Measurements from ENCODE around the gene PKP1.

Gene PKP1

DNA sequence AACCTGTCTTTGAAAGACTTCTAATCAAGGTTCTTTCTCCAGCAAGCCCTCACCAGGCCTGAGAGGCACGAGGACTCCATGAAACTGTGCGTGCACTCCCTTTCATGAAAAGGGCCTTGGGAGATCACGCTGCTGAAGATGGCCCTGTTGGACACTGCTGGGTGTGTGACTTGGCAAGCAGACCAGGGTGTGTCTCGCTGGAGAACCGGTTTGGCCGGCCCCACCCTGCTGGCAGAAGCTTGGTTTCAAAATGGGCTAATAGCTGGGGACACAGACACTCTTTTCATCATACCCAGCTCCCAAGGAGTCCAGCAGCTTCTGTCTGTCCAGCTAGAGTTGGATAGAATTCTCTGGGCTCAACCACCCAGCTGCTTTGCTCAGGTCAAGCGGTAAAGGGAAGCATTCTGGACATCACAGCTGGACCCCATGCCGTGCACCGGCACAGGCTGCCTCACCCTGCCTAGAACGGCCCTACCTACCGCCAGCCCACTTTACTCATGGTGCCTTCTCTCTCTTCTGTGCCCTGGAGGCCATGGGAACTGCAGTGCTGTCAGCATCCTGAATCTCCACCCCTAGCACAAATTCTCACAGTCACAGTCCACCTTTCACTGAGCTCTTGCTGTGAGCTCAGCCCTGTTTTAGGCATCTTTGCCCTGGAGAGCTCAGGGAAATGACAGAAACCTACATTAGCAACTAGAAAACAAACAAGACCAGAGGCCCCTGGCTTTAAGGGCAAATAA, 24.6 kb downstream of the PKP1 start:
- no peak overlapping the region for H4K5ac ChIP-seq (ENCODE audit: low read length)
- H3K18ac ChIP-seq (ENCODE audit: low read length), result no peak overlapping the region
- peak; percentile 65 for DNase-seq
- peak overlapping the region; percentile 58 for H2AK5ac ChIP-seq (ENCODE audit: low read length)
- H3K23ac ChIP-seq (ENCODE audit: low read length), result no peak overlapping the region
- peak overlapping the region; percentile 34 for H3K56ac ChIP-seq (ENCODE audit: low read length)
- no peak overlapping the region for H2BK120ac ChIP-seq (ENCODE audit: low read depth, low read length)
- H3K79me2 ChIP-seq (ENCODE audit: control insufficient read depth, insufficient read depth, low read length), result no peaks in the 10 kb centered on the region
- no peak overlapping the region for H3K9ac ChIP-seq (ENCODE audit: low read length)
- no peak overlapping the region for H3K4me3 ChIP-seq (ENCODE audit: low read length)
- no peaks in the 10 kb centered on the region for H3K36me3 ChIP-seq (ENCODE audit: control insufficient read depth, insufficient read depth, low read length)
- H3K4me2 ChIP-seq (ENCODE audit: low read length), result no peak overlapping the region
- no peaks in the 10 kb centered on the region for H3K27me3 ChIP-seq (ENCODE audit: insufficient read depth, low read length, poor library complexity)
- H4K8ac ChIP-seq (ENCODE audit: low read depth, low read length), result no peak overlapping the region
- H3K4ac ChIP-seq (ENCODE audit: low read depth, low read length), result no peak overlapping the region
- H3K27ac ChIP-seq (ENCODE audit: low read depth, low read length), result no peak overlapping the region
- WGBS (ENCODE audit: extremely low coverage, insufficient coverage, low lambda C conversion rate), result no CpG with 5 or more reads among the region's 11 CpGs
- H3K79me1 ChIP-seq (ENCODE audit: low read length), result no peaks in the 10 kb centered on the region
- H3K4me1 ChIP-seq (ENCODE audit: control insufficient read depth, low read depth, low read length), result peaks cover 3% of the 10 kb centered on the region
- H2BK15ac ChIP-seq (replicated peaks; ENCODE audit: low read depth), result no peak overlapping the region
- H2BK5ac ChIP-seq (ENCODE audit: low read length), result no peak overlapping the region

DNA sequence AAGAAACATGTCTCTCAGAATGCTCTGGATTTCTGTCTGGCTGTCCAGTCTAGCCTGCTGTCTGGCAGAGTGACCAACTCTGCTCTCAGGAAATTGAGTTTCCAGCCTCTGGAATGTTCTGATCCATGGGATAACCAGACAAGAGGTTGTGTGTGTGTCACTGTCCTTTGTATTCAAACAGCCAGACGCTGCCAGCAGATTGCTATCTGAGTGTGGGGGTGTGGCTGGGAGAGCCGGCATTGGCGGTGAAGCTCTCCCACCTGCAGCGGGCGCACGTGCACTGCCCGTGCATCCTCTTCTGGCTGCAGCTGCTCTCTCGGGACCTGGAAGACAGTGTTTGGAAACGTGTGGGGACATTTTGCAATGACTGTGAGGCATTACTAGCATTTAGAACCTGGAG, 26.1 kb downstream of the PKP1 start:
- H3K27ac ChIP-seq (ENCODE audit: low read depth, low read length), result no peak overlapping the region
- no peak overlapping the region for H2AK5ac ChIP-seq (ENCODE audit: low read length)
- H3K4me3 ChIP-seq (ENCODE audit: low read length), result no peak overlapping the region
- H2BK5ac ChIP-seq (ENCODE audit: low read length), result peak overlapping the region; percentile 25
- H3K4ac ChIP-seq (ENCODE audit: low read depth, low read length), result no peak overlapping the region
- no peak overlapping the region for H4K5ac ChIP-seq (ENCODE audit: low read length)
- peak overlapping the region; percentile 1 for H3K56ac ChIP-seq (ENCODE audit: low read length)
- H2BK15ac ChIP-seq (replicated peaks; ENCODE audit: low read depth), result no peak overlapping the region
- H3K18ac ChIP-seq (ENCODE audit: low read length), result peak overlapping the region; percentile 47
- H3K27me3 ChIP-seq (ENCODE audit: insufficient read depth, low read length, poor library complexity), result no peaks in the 10 kb centered on the region
- no peaks in the 10 kb centered on the region for H3K79me1 ChIP-seq (ENCODE audit: low read length)
- peaks cover 3% of the 10 kb centered on the region for H3K4me1 ChIP-seq (ENCODE audit: control insufficient read depth, low read depth, low read length)
- H3K9ac ChIP-seq (ENCODE audit: low read length), result no peak overlapping the region
- no peak overlapping the region for H4K8ac ChIP-seq (ENCODE audit: low read depth, low read length)
- no peaks in the 10 kb centered on the region for H3K79me2 ChIP-seq (ENCODE audit: control insufficient read depth, insufficient read depth, low read length)
- H3K23ac ChIP-seq (ENCODE audit: low read length), result no peak overlapping the region
- H3K36me3 ChIP-seq (ENCODE audit: control insufficient read depth, insufficient read depth, low read length), result no peaks in the 10 kb centered on the region
- H3K4me2 ChIP-seq (ENCODE audit: low read length), result no peak overlapping the region
- WGBS (ENCODE audit: extremely low coverage, insufficient coverage, low lambda C conversion rate), result no CpG with 5 or more reads among the region's 9 CpGs
- H2BK120ac ChIP-seq (ENCODE audit: low read depth, low read length), result no peak overlapping the region
- DNase-seq, result peak; percentile 98

DNA sequence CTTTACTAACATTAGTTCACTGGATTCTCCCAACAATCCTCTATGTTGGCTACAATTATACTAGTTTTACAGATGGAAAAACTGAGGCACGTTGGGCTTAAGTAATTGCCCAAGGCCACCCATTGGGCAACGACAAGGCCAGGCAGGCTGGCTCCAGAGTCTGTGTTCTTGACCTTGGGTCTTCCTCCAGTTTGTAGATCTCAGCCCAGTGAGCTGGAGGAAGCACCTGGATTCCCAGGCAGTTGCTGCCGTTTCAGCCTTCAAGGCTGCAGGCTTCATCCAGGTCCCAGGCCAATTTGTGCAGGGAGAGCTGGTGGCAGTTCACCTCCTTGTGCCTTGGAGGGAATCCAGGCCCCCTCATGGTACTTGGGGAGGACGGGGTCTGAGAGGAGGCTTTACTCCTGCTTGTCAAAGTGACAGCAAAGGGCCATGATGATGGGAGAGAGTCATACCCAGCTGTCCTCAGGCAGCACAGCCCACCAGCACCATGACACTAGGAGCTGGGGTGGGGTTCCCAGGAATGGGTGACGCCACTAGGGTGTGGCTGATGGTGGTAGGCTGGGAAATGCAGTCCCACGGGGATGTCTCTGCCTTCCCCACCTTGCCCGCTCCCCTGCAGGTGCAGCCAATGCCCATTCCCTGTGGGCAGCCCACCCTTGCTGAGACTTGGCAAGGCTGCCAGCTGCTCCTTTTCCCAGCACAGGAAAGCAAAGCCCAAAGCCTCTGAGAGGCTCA, 27.1 kb downstream of the PKP1 start:
- Histone ChIP-seq H2AK5ac (ENCODE audit: low read length) (no peak overlapping the region), H3K4ac (ENCODE audit: low read depth, low read length) (no peak overlapping the region), H3K4me2 (ENCODE audit: low read length) (no peak overlapping the region), H2BK120ac (ENCODE audit: low read depth, low read length) (no peak overlapping the region), H3K4me3 (ENCODE audit: low read length) (no peak overlapping the region), H3K27me3 (ENCODE audit: insufficient read depth, low read length, poor library complexity) (no peaks in the 10 kb centered on the region), H3K23ac (ENCODE audit: low read length) (no peak overlapping the region), H3K56ac (ENCODE audit: low read length) (no peak overlapping the region), H2BK15ac (replicated peaks; ENCODE audit: low read depth) (no peak overlapping the region), H4K8ac (ENCODE audit: low read depth, low read length) (no peak overlapping the region), H3K27ac (ENCODE audit: low read depth, low read length) (no peak overlapping the region), H4K5ac (ENCODE audit: low read length) (no peak overlapping the region), H3K9ac (ENCODE audit: low read length) (no peak overlapping the region), H2BK5ac (ENCODE audit: low read length) (no peak overlapping the region), H3K18ac (ENCODE audit: low read length) (no peak overlapping the region), H3K79me1 (ENCODE audit: low read length) (no peaks in the 10 kb centered on the region), H3K4me1 (ENCODE audit: control insufficient read depth, low read depth, low read length) (peaks cover 3% of the 10 kb centered on the region), H3K79me2 (ENCODE audit: control insufficient read depth, insufficient read depth, low read length) (no peaks in the 10 kb centered on the region), H3K36me3 (ENCODE audit: control insufficient read depth, insufficient read depth, low read length) (no peaks in the 10 kb centered on the region)
- no CpG with 5 or more reads among the region's 7 CpGs for WGBS (ENCODE audit: extremely low coverage, insufficient coverage, low lambda C conversion rate)
- no peak for DNase-seq

DNA sequence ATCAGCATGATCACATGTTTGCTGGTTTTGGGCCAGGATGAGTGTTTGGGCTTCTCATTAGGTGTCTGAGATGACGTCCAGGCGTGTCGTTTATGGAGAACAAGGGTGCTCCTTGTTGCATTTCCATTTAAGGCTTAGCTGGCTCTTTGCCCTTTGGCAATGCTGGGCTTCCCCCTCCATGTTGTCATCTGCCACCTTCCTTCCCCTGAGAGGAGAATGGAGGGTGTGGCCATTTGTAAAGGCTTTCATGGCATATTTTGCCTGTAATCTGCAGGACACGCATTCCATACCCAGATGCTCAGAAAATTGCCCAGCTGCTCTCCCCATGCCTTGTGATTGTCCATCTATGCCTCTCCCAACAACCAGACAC, 27.7 kb downstream of the PKP1 start:
- Histone ChIP-seq H3K23ac (ENCODE audit: low read length) (no peak overlapping the region), H3K56ac (ENCODE audit: low read length) (no peak overlapping the region), H2BK5ac (ENCODE audit: low read length) (no peak overlapping the region), H3K9ac (ENCODE audit: low read length) (no peak overlapping the region), H3K79me1 (ENCODE audit: low read length) (no peaks in the 10 kb centered on the region), H2AK5ac (ENCODE audit: low read length) (no peak overlapping the region), H3K4me1 (ENCODE audit: control insufficient read depth, low read depth, low read length) (peaks cover 3% of the 10 kb centered on the region), H3K79me2 (ENCODE audit: control insufficient read depth, insufficient read depth, low read length) (no peaks in the 10 kb centered on the region), H3K4me2 (ENCODE audit: low read length) (no peak overlapping the region), H3K27ac (ENCODE audit: low read depth, low read length) (no peak overlapping the region), H3K4ac (ENCODE audit: low read depth, low read length) (no peak overlapping the region), H3K36me3 (ENCODE audit: control insufficient read depth, insufficient read depth, low read length) (no peaks in the 10 kb centered on the region), H4K8ac (ENCODE audit: low read depth, low read length) (no peak overlapping the region), H2BK120ac (ENCODE audit: low read depth, low read length) (no peak overlapping the region), H3K27me3 (ENCODE audit: insufficient read depth, low read length, poor library complexity) (no peaks in the 10 kb centered on the region), H3K4me3 (ENCODE audit: low read length) (no peak overlapping the region), H3K18ac (ENCODE audit: low read length) (no peak overlapping the region), H4K5ac (ENCODE audit: low read length) (no peak overlapping the region), H2BK15ac (replicated peaks; ENCODE audit: low read depth) (no peak overlapping the region)
- DNase-seq, result no peak
- no CpG with 5 or more reads among the region's 4 CpGs for WGBS (ENCODE audit: extremely low coverage, insufficient coverage, low lambda C conversion rate)

DNA sequence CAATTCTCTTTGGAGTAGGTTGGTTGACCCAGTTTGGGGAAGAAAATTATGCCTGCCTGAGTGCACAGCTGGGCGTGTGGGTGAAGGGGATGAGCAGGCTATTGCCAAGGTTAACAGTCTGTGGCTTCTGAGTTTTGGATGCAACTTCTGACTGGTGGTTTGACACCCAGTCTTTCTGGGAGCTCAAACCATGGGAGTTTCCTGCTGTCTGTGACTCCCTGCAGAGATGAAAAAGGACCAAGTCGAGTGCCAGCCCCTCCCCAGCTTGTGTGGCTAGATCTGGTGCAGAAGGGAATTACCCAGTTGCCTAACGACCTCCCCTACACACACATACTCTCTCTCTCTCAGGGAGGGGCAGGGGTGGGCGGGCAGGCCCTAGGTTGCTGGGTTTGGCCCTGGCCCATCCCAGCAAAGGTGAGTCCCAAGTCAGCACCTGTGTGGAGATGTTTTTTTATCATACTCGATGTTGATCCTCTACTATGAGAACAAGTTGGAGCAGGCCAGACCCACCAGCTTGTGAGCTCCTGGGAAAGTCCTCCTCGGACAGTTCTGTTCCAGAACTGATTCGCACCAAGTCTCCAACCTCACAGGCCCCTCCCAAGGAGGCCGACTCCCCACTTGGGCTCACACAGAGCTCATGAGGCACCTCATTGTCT, 28.2 kb downstream of the PKP1 start:
- no peak overlapping the region for H3K4me3 ChIP-seq (ENCODE audit: low read length)

More for the DNA sequence above, 28.2 kb downstream of the PKP1 start:
- Histone ChIP-seq H2BK120ac (ENCODE audit: low read depth, low read length) (no peak overlapping the region), H3K4me2 (ENCODE audit: low read length) (no peak overlapping the region), H2AK5ac (ENCODE audit: low read length) (no peak overlapping the region), H3K56ac (ENCODE audit: low read length) (no peak overlapping the region), H3K36me3 (ENCODE audit: control insufficient read depth, insufficient read depth, low read length) (no peaks in the 10 kb centered on the region), H3K23ac (ENCODE audit: low read length) (no peak overlapping the region), H2BK15ac (replicated peaks; ENCODE audit: low read depth) (no peak overlapping the region), H3K79me2 (ENCODE audit: control insufficient read depth, insufficient read depth, low read length) (no peaks in the 10 kb centered on the region), H3K27ac (ENCODE audit: low read depth, low read length) (no peak overlapping the region), H3K4me1 (ENCODE audit: control insufficient read depth, low read depth, low read length) (peaks cover 3% of the 10 kb centered on the region), H4K5ac (ENCODE audit: low read length) (no peak overlapping the region), H2BK5ac (ENCODE audit: low read length) (no peak overlapping the region), H4K8ac (ENCODE audit: low read depth, low read length) (no peak overlapping the region), H3K79me1 (ENCODE audit: low read length) (no peaks in the 10 kb centered on the region), H3K9ac (ENCODE audit: low read length) (no peak overlapping the region), H3K18ac (ENCODE audit: low read length) (no peak overlapping the region), H3K4ac (ENCODE audit: low read depth, low read length) (no peak overlapping the region), H3K27me3 (ENCODE audit: insufficient read depth, low read length, poor library complexity) (no peaks in the 10 kb centered on the region)
- no CpG with 5 or more reads among the region's 8 CpGs for WGBS (ENCODE audit: extremely low coverage, insufficient coverage, low lambda C conversion rate)
- no peak for DNase-seq
